ENCODE results near the gene FBXL17.

Gene FBXL17

GRCh38 chr5:108143581-108143980 lies 238.3 kb downstream of the FBXL17 start:
- H3K4me3 ChIP-seq (ENCODE audit: low read depth, low read length), result no peak overlapping the region
- TF ChIP-seq CTCF (IDR thresholded peaks at IDR 0.05; ENCODE audit: low read depth, low read length), result no peak

DNA sequence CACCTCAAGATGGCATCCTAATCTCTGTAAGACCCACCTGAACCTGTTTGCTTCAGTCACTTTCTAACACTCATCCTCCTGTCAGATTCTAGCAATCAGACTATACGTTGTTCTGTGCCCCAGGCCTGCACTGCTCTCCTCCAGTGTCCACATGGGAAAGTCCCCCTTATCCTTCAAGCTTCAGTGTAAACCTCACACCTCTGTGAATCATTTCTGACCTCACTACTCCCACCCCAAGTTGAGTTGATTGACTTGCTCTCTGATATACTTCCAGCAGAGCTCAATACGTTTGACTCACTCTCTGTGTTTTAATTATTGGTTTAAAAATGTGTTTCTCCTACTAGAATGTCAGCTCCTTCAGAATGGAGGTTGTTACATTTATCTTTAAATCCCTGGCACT lies 240.2 kb downstream of the FBXL17 start:
- no peak overlapping the region for H3K4me3 ChIP-seq (ENCODE audit: low read depth, low read length)
- no peak for TF ChIP-seq CTCF (IDR thresholded peaks at IDR 0.05; ENCODE audit: low read depth, low read length)

- no peak for TF ChIP-seq CTCF (IDR thresholded peaks at IDR 0.05; ENCODE audit: low read depth, low read length)
Observed at GRCh38 chr5:108136493-108136892, 245.4 kb downstream of the FBXL17 start.

GRCh38 chr5:108129129-108129528 lies 252.8 kb downstream of the FBXL17 start:
- no peak overlapping the region for H3K4me3 ChIP-seq (ENCODE audit: low read depth, low read length)
- TF ChIP-seq CTCF (IDR thresholded peaks at IDR 0.05; ENCODE audit: low read depth, low read length), result no peak

More at GRCh38 chr5:108136493-108136892, 245.4 kb downstream of the FBXL17 start:
- H3K4me3 ChIP-seq (ENCODE audit: low read depth, low read length), result no peak overlapping the region

- TF ChIP-seq CTCF (IDR thresholded peaks at IDR 0.05; ENCODE audit: low read depth, low read length), result no peak
Observed at GRCh38 chr5:108125771-108126511, 256.0 kb downstream of the FBXL17 start.

DNA sequence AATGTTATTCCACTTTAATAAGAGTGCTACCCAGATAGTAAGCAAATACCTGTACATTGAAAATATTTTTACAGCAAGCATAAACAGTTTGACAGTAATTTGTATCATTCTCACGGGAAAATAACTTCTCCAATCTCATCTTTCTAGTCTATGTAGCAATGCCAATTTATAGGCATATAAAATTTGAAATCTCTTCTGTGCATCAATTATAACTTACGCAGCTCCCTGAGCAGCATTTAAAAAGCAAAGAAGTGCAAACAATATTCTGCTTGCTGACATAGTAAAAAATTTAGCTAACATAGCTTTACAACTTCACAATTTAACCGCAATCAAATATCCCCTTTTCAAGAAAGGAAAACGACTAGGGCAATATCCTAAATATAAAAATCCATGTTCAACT lies 257.3 kb downstream of the FBXL17 start:
- H3K4me3 ChIP-seq (ENCODE audit: low read depth, low read length), result no peak overlapping the region
- no peak for TF ChIP-seq CTCF (IDR thresholded peaks at IDR 0.05; ENCODE audit: low read depth, low read length)

More at GRCh38 chr5:108125771-108126511, 256.0 kb downstream of the FBXL17 start:
- no peak overlapping the region for H3K4me3 ChIP-seq (ENCODE audit: low read depth, low read length)

- H3K4me3 ChIP-seq (ENCODE audit: low read depth, low read length), result no peak overlapping the region
- TF ChIP-seq CTCF (IDR thresholded peaks at IDR 0.05; ENCODE audit: low read depth, low read length), result no peak
Observed at GRCh38 chr5:108122702-108123101, 259.2 kb downstream of the FBXL17 start.

Data from WI38 (cell line).